SH-SY5Y (cell line): ENCODE results near the gene BANF2.

Source experiments
- GATA2 ChIP-seq: IDR thresholded peaks from 2 replicates; pipeline ENCODE4 v1.6.1; 2011; ENCODE audit warnings: mild to moderate bottlenecking, low read depth, low read length
- GATA3 ChIP-seq: IDR thresholded peaks from 2 replicates; pipeline ENCODE4 v1.6.1; 2011; ENCODE audit warnings: low read depth, mild to moderate bottlenecking, low read length, moderate library complexity

DNA sequence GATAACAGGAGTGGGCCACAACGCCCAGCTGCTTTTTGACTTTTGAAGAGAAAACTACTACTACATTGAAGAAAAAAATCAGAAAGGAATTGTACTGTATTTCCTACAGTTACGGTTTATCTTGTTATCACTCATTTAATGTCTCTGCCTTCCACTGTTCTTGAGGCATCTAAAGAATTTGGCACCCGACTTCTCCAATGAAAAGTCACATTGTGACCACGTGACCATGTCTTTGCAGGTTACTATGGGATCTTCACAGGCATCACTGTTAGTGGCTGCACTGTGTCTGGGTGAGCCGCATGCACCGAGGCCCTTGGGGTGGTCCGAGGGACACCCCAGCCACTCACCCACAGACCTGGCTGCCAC is 44.5 kb upstream of the BANF2 start:
- TF ChIP-seq GATA2 (no peak), GATA3 (no peak)
